Keratinocyte (primary cell): Measurements from ENCODE around the gene OR1F1. TPM values are rescaled to one million over a fixed set of nuclear protein-coding genes. Genes with fewer than 3 reads are reported as not detected.

Source experiments
- DNase-seq: peaks from one replicate; pipeline ENCODE4 v3.0.0-alpha.2; 2011; ENCODE audit warnings: low read depth, missing footprints, low spot score
- FAIRE-seq: peaks from 2 replicates; lab custom pipeline; 2011; peaks lifted over from hg19 to GRCh38; lab: Jason Lieb, UNC
- H2AFZ ChIP-seq: 2 replicates; pipeline ENCODE4 v1.6.0; 2012; ENCODE audit warnings: low read length, control low read depth, inconsistent platforms; ENCODE audit not compliant: control insufficient read depth
- H3K27ac ChIP-seq: 2 replicates; pipeline ENCODE4 v1.5.1; 2011; ENCODE audit warnings: low read length; ENCODE audit not compliant: control insufficient read depth, insufficient read depth
- H3K27me3 ChIP-seq: 3 replicates; pipeline ENCODE4 v1.6.0; 2011; ENCODE audit warnings: low read length; ENCODE audit not compliant: control insufficient read depth, insufficient read depth; ENCODE audit errors: extremely low read depth
- H3K36me3 ChIP-seq, 2 experiments: 2 replicates in 1 of 2; 3 replicates in 1 of 2; pipeline ENCODE4 v1.5.1; 2011; ENCODE audit warnings: low read length in 2 of 2, mild to moderate bottlenecking in 1 of 2; ENCODE audit not compliant: control insufficient read depth in 2 of 2, insufficient read depth in 2 of 2; ENCODE audit errors: extremely low read depth in 1 of 2
- H3K4me1 ChIP-seq: 3 replicates; pipeline ENCODE4 v1.5.1; 2011; ENCODE audit warnings: low read length; ENCODE audit not compliant: control insufficient read depth, insufficient read depth; ENCODE audit errors: extremely low read depth
- H3K4me2 ChIP-seq: 3 replicates; pipeline ENCODE4 v1.6.0; 2011; ENCODE audit warnings: low read depth, low read length; ENCODE audit not compliant: control insufficient read depth, insufficient read depth; ENCODE audit errors: extremely low read depth
- H3K4me3 ChIP-seq, 3 experiments: fragments of 200-600 bp in 1 of 3; sonication (generic) in 1 of 3; 2 replicates in 2 of 3; 3 replicates in 1 of 3; pipeline ENCODE4 v1.5.1; 2011 to 2016; ENCODE audit warnings: low read length in 3 of 3, mild to moderate bottlenecking in 3 of 3, control low read depth in 2 of 3, inconsistent platforms in 1 of 3, low read depth in 1 of 3, mixed read lengths in 1 of 3, mixed run types in 1 of 3, moderate library complexity in 1 of 3; ENCODE audit not compliant: control insufficient read depth in 2 of 3, insufficient read depth in 2 of 3; ENCODE audit errors: extremely low read depth in 1 of 3
- H3K79me2 ChIP-seq: 2 replicates; pipeline ENCODE4 v1.6.0; 2012; ENCODE audit warnings: low read length; ENCODE audit not compliant: control insufficient read depth, insufficient read depth
- H3K9ac ChIP-seq: 3 replicates; pipeline ENCODE4 v1.6.0; 2011; ENCODE audit warnings: low read length; ENCODE audit not compliant: control insufficient read depth, insufficient read depth; ENCODE audit errors: extremely low read depth
- H3K9me1 ChIP-seq: 3 replicates; pipeline ENCODE4 v1.6.0; 2011; ENCODE audit warnings: low read length; ENCODE audit not compliant: control insufficient read depth, insufficient read depth; ENCODE audit errors: extremely low read depth
- H3K9me3 ChIP-seq: 2 replicates; pipeline ENCODE4 v1.5.1; 2012; ENCODE audit warnings: low read depth, low read length; ENCODE audit not compliant: control insufficient read depth
- H4K20me1 ChIP-seq: 3 replicates; pipeline ENCODE4 v1.6.0; 2011; ENCODE audit warnings: low read length; ENCODE audit not compliant: control insufficient read depth, insufficient read depth; ENCODE audit errors: extremely low read depth
- EZH2 ChIP-seq: IDR thresholded peaks from one replicate; pipeline ENCODE4 v1.6.1; 2012; ENCODE audit warnings: inconsistent platforms, mild to moderate bottlenecking, low read length, moderate library complexity
- dilution Hi-C: fragments of 300-500 bp; cut with MboI; formaldehyde crosslinking; loops from one replicate; pipeline ENCODE4 v1.7.0; 2020; ENCODE audit warnings: low sequenced_read_pairs; ENCODE audit not compliant: extremely low pct_ligation_motif_present
- polyA plus RNA-seq, 5 experiments: library from polyadenylated mRNA; depleted of rRNA in 3 of 5; stranded (reverse) in 3 of 5; stranded (forward) in 1 of 5; unstranded in 1 of 5; fragments of >200 nt; gene quantifications; 1 replicate in 1 of 5; 2 replicates in 3 of 5; 3 replicates in 1 of 5; pipeline versions ENCODE4 v1.2.1 to v1.2.3, GENCODE V29; 2011 to 2012; ENCODE audit warnings: missing spikeins in 2 of 5, low read depth in 1 of 5, low replicate concordance in 1 of 5
- TF ChIP-seq, protein P1 (sequence below), 3 experiments: IDR thresholded peaks in 1 of 3; conservative IDR thresholded peaks in 1 of 3; optimal IDR thresholded peaks in 1 of 3; 2 replicates in 2 of 3; 3 replicates in 1 of 3; pipeline versions ENCODE3 to v1.5.1; 2011; ENCODE audit warnings: low read length in 3 of 3, mild to moderate bottlenecking in 3 of 3, moderate library complexity in 2 of 3, control low read depth in 1 of 3, inconsistent platforms in 1 of 3; ENCODE audit not compliant: insufficient read depth in 2 of 3; ENCODE audit errors: extremely low read depth in 1 of 3

The OR1F1 gene
- polyA plus RNA-seq, 1 donor (not counting 4 experiments of a cell fraction or from before 2014, with no cell fraction given): 0.51 TPM

GRCh38 chr16:3252967-3253366, 65.0 kb downstream of the OR1F1 start:
- no peaks in the 10 kb centered on the region for H3K27me3 ChIP-seq
- H3K4me1 ChIP-seq: no peaks in the 10 kb centered on the region
- no peak overlapping the region for H3K9ac ChIP-seq
- no peaks in the 10 kb centered on the region for H4K20me1 ChIP-seq
- FAIRE-seq (no peak), DNase-seq (no peak)
- dilution Hi-C loops: no loop called here
- H3K9me3 ChIP-seq: no peaks in the 10 kb centered on the region
- no peak overlapping the region for H3K4me2 ChIP-seq
- TF ChIP-seq, protein P1, sequence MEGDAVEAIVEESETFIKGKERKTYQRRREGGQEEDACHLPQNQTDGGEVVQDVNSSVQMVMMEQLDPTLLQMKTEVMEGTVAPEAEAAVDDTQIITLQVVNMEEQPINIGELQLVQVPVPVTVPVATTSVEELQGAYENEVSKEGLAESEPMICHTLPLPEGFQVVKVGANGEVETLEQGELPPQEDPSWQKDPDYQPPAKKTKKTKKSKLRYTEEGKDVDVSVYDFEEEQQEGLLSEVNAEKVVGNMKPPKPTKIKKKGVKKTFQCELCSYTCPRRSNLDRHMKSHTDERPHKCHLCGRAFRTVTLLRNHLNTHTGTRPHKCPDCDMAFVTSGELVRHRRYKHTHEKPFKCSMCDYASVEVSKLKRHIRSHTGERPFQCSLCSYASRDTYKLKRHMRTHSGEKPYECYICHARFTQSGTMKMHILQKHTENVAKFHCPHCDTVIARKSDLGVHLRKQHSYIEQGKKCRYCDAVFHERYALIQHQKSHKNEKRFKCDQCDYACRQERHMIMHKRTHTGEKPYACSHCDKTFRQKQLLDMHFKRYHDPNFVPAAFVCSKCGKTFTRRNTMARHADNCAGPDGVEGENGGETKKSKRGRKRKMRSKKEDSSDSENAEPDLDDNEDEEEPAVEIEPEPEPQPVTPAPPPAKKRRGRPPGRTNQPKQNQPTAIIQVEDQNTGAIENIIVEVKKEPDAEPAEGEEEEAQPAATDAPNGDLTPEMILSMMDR (optimal IDR thresholded peaks at IDR 0.05 in 1 of 3, IDR thresholded peaks at IDR 0.05 in 1 of 3, conservative IDR thresholded peaks at IDR 0.05 in 1 of 3; ENCODE audit: extremely low read depth in 1 of 3, insufficient read depth in 2 of 3, low read length in 3 of 3): no peak
- no peak overlapping the region for H3K27ac ChIP-seq
- no peak overlapping the region for H3K4me3 ChIP-seq
- H3K9me1 ChIP-seq: no peaks in the 10 kb centered on the region
- H3K79me2 ChIP-seq: no peaks in the 10 kb centered on the region
- H2AFZ ChIP-seq: no peak overlapping the region
- H3K36me3 ChIP-seq: no peaks in the 10 kb centered on the region

DNA sequence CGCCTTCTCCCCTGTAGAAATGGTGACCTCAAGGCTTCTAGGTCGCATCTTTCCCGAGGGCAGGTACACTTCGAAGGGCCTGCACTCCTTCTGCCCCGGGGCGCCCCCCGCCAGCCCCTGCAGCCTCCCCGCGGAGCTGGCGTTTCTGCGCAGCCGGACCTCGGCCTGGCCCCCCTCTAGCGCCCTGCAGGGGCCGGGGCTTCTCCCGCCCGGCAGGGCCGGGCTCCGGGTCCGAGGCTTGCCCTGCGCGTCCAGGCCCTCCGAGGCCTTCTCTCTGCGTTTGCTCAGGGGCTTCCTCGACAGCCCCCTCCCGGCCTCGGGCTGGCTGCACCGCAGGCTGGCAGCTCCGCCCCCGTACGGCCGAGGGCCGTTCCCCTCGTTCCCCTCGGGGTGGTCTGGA, 66.3 kb downstream of the OR1F1 start:
- Histone ChIP-seq H3K4me1 (no peaks in the 10 kb centered on the region), H3K9ac (no peak overlapping the region), H4K20me1 (no peaks in the 10 kb centered on the region), H3K79me2 (no peaks in the 10 kb centered on the region), H3K27me3 (no peaks in the 10 kb centered on the region), H2AFZ (no peak overlapping the region), H3K9me1 (no peaks in the 10 kb centered on the region), H3K9me3 (no peaks in the 10 kb centered on the region), H3K27ac (no peak overlapping the region), H3K4me2 (no peak overlapping the region), H3K36me3 (no peaks in the 10 kb centered on the region), H3K4me3 (no peak overlapping the region)
- DNase-seq (no peak), FAIRE-seq (no peak)
- TF ChIP-seq, protein P1 (optimal IDR thresholded peaks at IDR 0.05 in 1 of 3, IDR thresholded peaks at IDR 0.05 in 1 of 3, conservative IDR thresholded peaks at IDR 0.05 in 1 of 3; ENCODE audit: extremely low read depth in 1 of 3, insufficient read depth in 2 of 3, low read length in 3 of 3): no peak
- no peak for TF ChIP-seq EZH2
- dilution Hi-C loops: no loop called here

Other genes with a start within 250 kb of the OR1F1 start
- 3.3 to 7.4 TPM (median 3.8 TPM) in 3 replicates for gene KREMEN2, start 223.9 kb upstream of the OR1F1 start, polyA plus RNA-seq
- gene PAQR4, start 218.9 kb upstream of the OR1F1 start, polyA plus RNA-seq: 16.8 to 26.6 TPM (median 18.4 TPM) in 3 replicates
- 3.0 to 16.0 TPM (median 6.9 TPM) in 3 replicates for gene PKMYT1, start 207.8 kb upstream of the OR1F1 start, polyA plus RNA-seq
- 0.02 TPM in 1 of 3 replicates, not detected in the others for gene CLDN9, start 175.3 kb upstream of the OR1F1 start, polyA plus RNA-seq
- 0.12 TPM in 1 of 3 replicates, not detected in the others for gene CLDN6, start 170.0 kb upstream of the OR1F1 start, polyA plus RNA-seq
- 147 to 250 TPM (median 188 TPM) in 3 replicates for gene TNFRSF12A, start 167.8 kb upstream of the OR1F1 start, polyA plus RNA-seq
- 12.8 to 19.2 TPM (median 13.0 TPM) in 3 replicates for gene HCFC1R1, start 164.3 kb upstream of the OR1F1 start, polyA plus RNA-seq
- gene THOC6, start 164.2 kb upstream of the OR1F1 start, polyA plus RNA-seq: 10.2 to 15.5 TPM (median 10.3 TPM) in 3 replicates
- 0.91 to 2.8 TPM (median 1.3 TPM) in 3 replicates for gene BICDL2, start 151.3 kb upstream of the OR1F1 start, polyA plus RNA-seq
- 0.09 to 0.17 TPM (median 0.17 TPM) in 3 replicates for gene MMP25, start 141.6 kb upstream of the OR1F1 start, polyA plus RNA-seq
- gene IL32, start 122.6 kb upstream of the OR1F1 start, polyA plus RNA-seq: 0.28 to 0.67 TPM (median 0.31 TPM) in 3 replicates
- gene ZSCAN10, start 88.9 kb upstream of the OR1F1 start, polyA plus RNA-seq: not detected in 3 replicates
- gene ZNF205, start 75.6 kb upstream of the OR1F1 start, polyA plus RNA-seq: 6.0 to 8.7 TPM (median 8.1 TPM) in 3 replicates
- 0.51 to 1.1 TPM (median 0.62 TPM) in 3 replicates for gene ZNF213, start 53.2 kb upstream of the OR1F1 start, polyA plus RNA-seq
- 3.1 to 4.7 TPM (median 4.3 TPM) in 3 replicates for gene ZNF200, start 47.0 kb downstream of the OR1F1 start, polyA plus RNA-seq
- gene MEFV, start 68.4 kb downstream of the OR1F1 start, polyA plus RNA-seq: 0.03 TPM in 1 of 3 replicates, not detected in the others
- gene ZNF263, start 95.3 kb downstream of the OR1F1 start, polyA plus RNA-seq: 11.3 to 13.9 TPM (median 13.6 TPM) in 3 replicates
- 0.60 to 1.6 TPM (median 1.4 TPM) in 3 replicates for gene TIGD7, start 117.2 kb downstream of the OR1F1 start, polyA plus RNA-seq
- gene ZNF75A, start 117.3 kb downstream of the OR1F1 start, polyA plus RNA-seq: 13.8 to 20.8 TPM (median 19.4 TPM) in 3 replicates
- gene OR2C1, start 167.7 kb downstream of the OR1F1 start, polyA plus RNA-seq: 0.14 to 0.15 TPM (median 0.14 TPM) in 3 replicates
- 17.2 to 21.7 TPM (median 17.3 TPM) in 3 replicates for gene ZSCAN32, start 212.8 kb downstream of the OR1F1 start, polyA plus RNA-seq
- 6.0 to 9.2 TPM (median 8.0 TPM) in 3 replicates for gene ZNF174, start 213.0 kb downstream of the OR1F1 start, polyA plus RNA-seq